HFFc6 (cell line): ENCODE results near the gene GID4. TPM values are rescaled to one million over a fixed set of nuclear protein-coding genes. Genes with fewer than 3 reads are reported as not detected.

Source experiments
- DNase-seq: peaks from one replicate; pipeline ENCODE4 v3.0.0-alpha.2; 2018
- H3K27ac Mint-ChIP-seq: 2 replicates; pipeline ENCODE4 v1.8.0; 2020; ENCODE audit warnings: mild to moderate bottlenecking, mixed read lengths
- H3K27me3 Mint-ChIP-seq: 2 replicates; pipeline ENCODE4 v1.8.0; 2021; ENCODE audit warnings: mild to moderate bottlenecking, moderate library complexity, mixed read lengths; ENCODE audit not compliant: insufficient read depth
- H3K36me3 Mint-ChIP-seq: 2 replicates; pipeline ENCODE4 v1.8.0; 2021; ENCODE audit warnings: low read depth, mixed read lengths
- H3K4me1 Mint-ChIP-seq: 2 replicates; pipeline ENCODE4 v1.8.0; 2020; ENCODE audit warnings: low read depth, mixed read lengths
- H3K4me3 Mint-ChIP-seq: 2 replicates; pipeline ENCODE4 v1.8.0; 2020; ENCODE audit warnings: mild to moderate bottlenecking, moderate library complexity, mixed read lengths
- H3K9me3 Mint-ChIP-seq: 2 replicates; pipeline ENCODE4 v1.8.0; 2020; ENCODE audit warnings: mild to moderate bottlenecking, mixed read lengths
- total RNA-seq, 6 experiments: library from RNA; stranded (reverse); fragmentation: NEBNext Ultra II Directional; extraction: Animal tissue kit (Norgen Biotek cat#: 25700); gene quantifications; 2 replicates in 1 of 6; 3 replicates in 5 of 6; pipeline ENCODE4 v1.2.3, GENCODE V29; 2021
- TF ChIP-seq, protein P1 (sequence below): fragments of 200-600 bp; sonication (generic); IDR thresholded peaks from 2 replicates; pipeline ENCODE4 v1.5.0; 2021; ENCODE audit warnings: antibody characterized with exemption, mild to moderate bottlenecking

Gene GID4
- total RNA-seq, 6 experiments from 2014 or later = 8.6 to 11.9 (median 9.5) TPM

DNA sequence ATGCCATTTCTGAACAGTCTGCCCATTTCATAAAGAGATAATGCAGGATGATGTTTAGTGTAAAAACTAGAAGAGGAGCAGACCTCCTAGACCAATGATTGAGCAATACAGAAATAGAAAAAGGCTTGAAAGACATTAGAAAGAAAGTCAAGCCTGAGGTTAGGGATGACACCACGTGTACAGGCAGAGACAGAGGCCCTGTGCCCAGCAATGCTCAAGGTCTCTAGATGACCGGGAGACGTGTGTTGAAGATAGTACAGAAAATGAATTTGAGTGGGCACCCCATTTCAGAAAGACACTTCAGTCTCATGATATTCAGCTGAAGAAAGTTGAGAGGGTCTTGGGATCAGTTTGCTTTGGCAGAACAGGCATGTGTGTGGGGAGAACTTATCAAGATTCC, 5.4 kb downstream of the GID4 start:
- TF ChIP-seq, protein P1, sequence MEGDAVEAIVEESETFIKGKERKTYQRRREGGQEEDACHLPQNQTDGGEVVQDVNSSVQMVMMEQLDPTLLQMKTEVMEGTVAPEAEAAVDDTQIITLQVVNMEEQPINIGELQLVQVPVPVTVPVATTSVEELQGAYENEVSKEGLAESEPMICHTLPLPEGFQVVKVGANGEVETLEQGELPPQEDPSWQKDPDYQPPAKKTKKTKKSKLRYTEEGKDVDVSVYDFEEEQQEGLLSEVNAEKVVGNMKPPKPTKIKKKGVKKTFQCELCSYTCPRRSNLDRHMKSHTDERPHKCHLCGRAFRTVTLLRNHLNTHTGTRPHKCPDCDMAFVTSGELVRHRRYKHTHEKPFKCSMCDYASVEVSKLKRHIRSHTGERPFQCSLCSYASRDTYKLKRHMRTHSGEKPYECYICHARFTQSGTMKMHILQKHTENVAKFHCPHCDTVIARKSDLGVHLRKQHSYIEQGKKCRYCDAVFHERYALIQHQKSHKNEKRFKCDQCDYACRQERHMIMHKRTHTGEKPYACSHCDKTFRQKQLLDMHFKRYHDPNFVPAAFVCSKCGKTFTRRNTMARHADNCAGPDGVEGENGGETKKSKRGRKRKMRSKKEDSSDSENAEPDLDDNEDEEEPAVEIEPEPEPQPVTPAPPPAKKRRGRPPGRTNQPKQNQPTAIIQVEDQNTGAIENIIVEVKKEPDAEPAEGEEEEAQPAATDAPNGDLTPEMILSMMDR = no peak
- Mint-ChIP-seq H3K27ac (no peak overlapping the region), H3K9me3 (no peaks in the 10 kb centered on the region), H3K4me3 (no peak overlapping the region), H3K4me1 (peaks cover 31% of the 10 kb centered on the region), H3K27me3 (no peaks in the 10 kb centered on the region), H3K36me3 (0 out of 2 replicates have a peak, but pooled peaks cover 8% of the 10 kb centered on the region)
- DNase-seq = no peak

DNA sequence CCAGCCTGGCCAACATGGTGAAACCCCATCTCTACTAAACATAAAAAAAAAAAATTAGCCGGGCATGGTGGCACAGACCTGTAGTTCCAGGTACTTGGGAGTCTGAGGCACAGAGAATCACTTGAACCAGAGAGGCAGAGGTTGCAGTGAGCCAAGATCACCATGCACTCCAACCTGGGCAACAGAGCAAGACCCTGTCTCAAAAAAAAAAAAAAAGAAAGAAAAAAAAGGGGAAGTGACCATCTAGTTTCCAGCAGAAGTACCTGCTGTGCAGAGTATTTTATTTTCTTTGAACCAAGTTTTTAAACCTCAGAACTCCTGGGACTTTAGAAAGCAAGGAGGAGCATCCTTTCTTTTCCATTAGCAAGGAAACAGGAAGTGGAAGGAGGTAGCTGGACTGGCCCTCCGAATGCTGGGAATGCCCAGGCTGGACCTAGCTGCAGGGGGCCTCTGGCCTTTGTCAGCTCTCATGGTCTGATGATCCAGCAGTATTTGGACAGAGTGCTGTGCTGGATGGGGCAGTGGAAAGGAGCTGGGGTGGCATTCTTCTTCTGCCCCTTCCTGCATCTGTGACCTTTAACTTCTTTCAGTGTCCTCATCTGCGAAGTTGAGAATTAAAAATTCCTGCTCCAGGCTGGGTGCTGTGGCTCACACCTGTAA, 6.6 kb downstream of the GID4 start:
- DNase-seq = no peak
- Mint-ChIP-seq H3K4me3 (no peak overlapping the region), H3K27ac (no peak overlapping the region), H3K36me3 (0 out of 2 replicates have a peak, but pooled peaks cover 8% of the 10 kb centered on the region), H3K27me3 (no peaks in the 10 kb centered on the region), H3K9me3 (no peaks in the 10 kb centered on the region), H3K4me1 (peaks cover 22% of the 10 kb centered on the region)
- TF ChIP-seq, protein P1 = no peak

DNA sequence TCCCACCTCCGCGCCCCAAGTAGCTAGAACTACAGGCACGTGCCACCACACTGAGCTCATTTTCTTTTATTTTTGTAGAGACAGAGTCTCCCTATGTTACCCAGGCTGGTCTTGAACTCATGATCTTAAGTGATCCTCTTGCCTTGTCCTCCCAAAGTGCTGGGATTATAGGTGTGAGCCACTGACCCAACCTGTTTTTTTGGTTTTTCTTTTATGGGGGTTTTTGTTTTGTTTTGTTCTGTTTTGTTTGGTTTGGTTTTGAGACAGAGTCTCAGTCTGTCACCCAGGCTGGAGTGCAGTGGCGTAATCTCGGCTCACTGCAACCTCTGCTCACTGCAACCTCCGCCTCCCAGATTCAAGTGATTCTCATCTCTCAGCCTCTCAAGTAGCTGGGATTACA, 16.4 kb downstream of the GID4 start:
- no peaks in the 10 kb centered on the region for H3K9me3 Mint-ChIP-seq
- H3K4me1 Mint-ChIP-seq = peaks cover 9% of the 10 kb centered on the region
- H3K36me3 Mint-ChIP-seq = peaks cover 26% of the 10 kb centered on the region
- H3K4me3 Mint-ChIP-seq = no peak overlapping the region
- H3K27ac Mint-ChIP-seq = no peak overlapping the region
- no peaks in the 10 kb centered on the region for H3K27me3 Mint-ChIP-seq
- no peak for DNase-seq
- TF ChIP-seq, protein P1 = no peak

DNA sequence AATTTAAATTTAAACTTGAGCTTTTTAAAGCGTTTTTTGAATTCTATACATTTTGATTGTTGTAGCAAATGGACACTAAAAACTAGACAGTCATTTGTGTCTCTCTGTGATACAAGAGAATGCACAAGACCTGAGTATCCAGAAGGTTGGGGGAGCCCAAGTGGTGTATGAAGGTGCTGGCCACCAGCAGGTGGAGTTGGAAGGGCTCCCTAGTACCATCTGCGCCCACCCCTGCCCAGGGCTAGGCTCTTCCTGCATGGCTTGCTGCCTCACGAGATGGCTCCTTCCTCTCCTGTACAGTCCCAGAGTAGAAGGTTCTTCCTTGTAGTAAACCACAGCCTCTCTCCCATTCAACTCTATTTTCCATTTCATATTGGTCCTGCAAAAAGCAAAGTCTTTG, 17.0 kb downstream of the GID4 start:
- H3K27me3 Mint-ChIP-seq = no peaks in the 10 kb centered on the region

DNA sequence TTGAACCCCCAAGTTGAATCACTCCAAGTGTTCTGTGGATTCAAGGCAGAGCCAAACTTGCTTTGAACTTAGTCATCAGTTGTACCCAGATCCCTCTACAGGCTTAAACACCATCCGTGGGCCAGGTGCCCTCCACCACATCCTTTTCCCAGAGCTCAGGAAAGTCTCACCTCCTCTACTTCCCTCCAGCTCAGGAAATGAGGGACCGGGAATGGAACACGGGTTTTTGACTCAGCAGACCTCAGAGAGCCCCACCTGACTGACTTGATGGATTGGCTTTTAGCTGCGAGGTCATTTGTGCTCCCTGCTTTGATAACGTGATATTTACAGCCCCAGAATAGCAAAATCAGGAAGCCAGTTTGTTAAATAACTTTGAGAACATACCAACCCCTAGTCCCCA, 20.1 kb downstream of the GID4 start:
- TF ChIP-seq, protein P1 = no peak
- peaks cover 20% of the 10 kb centered on the region for H3K36me3 Mint-ChIP-seq
- no peak for DNase-seq
- no peak overlapping the region for H3K27ac Mint-ChIP-seq
- no peaks in the 10 kb centered on the region for H3K9me3 Mint-ChIP-seq
- H3K4me3 Mint-ChIP-seq = no peak overlapping the region
- H3K4me1 Mint-ChIP-seq = peaks cover 9% of the 10 kb centered on the region
- no peaks in the 10 kb centered on the region for H3K27me3 Mint-ChIP-seq

More for the DNA sequence above, 17.0 kb downstream of the GID4 start:
- DNase-seq = no peak
- no peaks in the 10 kb centered on the region for H3K9me3 Mint-ChIP-seq
- no peak overlapping the region for H3K27ac Mint-ChIP-seq
- peaks cover 26% of the 10 kb centered on the region for H3K36me3 Mint-ChIP-seq
- no peak overlapping the region for H3K4me3 Mint-ChIP-seq
- TF ChIP-seq, protein P1 = no peak
- H3K4me1 Mint-ChIP-seq = peaks cover 9% of the 10 kb centered on the region
